Psoas muscle (tissue), 8 donors: Measurements from ENCODE around the gene MEF2B. TPM values are rescaled to one million over a fixed set of nuclear protein-coding genes. Genes with fewer than 3 reads are reported as not detected.

Experiments used
- ATAC-seq, 4 donors: fragments of 200-7000 bp; cut with Tn5 transposase; one replicate each; pipeline ENCODE4 v1.9.1; 2020; ENCODE audit warnings: moderate library complexity in 3 of 4, mild to moderate bottlenecking in 2 of 4
- DNase-seq, 2 donors: peaks; one replicate each; pipeline ENCODE4 v3.0.0-alpha.2; 2020
- H3K27ac ChIP-seq: fragments of 200-600 bp; one replicate; pipeline ENCODE4 v1.8.0; 2022
- H3K27me3 ChIP-seq, 3 donors: fragments of 200-600 bp in 1 of 3; one replicate each; pipeline versions ENCODE4 v1.6.1 to v1.8.0; 2013 to 2022; ENCODE audit warnings: low read length in 2 of 3, mild to moderate bottlenecking in 2 of 3, moderate library complexity in 1 of 3; ENCODE audit not compliant: insufficient read depth in 3 of 3
- H3K36me3 ChIP-seq, 2 donors: fragments of 200-600 bp in 1 of 2; one replicate each; pipeline versions ENCODE4 v1.6.1 to v1.8.0; 2013 to 2022; ENCODE audit warnings: low read depth in 1 of 2, mild to moderate bottlenecking in 1 of 2, moderate library complexity in 1 of 2; ENCODE audit not compliant: insufficient read depth in 1 of 2
- H3K4me1 ChIP-seq: fragments of 200-600 bp; one replicate; pipeline ENCODE4 v1.8.0; 2022
- H3K4me3 ChIP-seq: fragments of 200-600 bp; one replicate; pipeline ENCODE4 v1.8.0; 2022; ENCODE audit warnings: mild to moderate bottlenecking
- H3K9me3 ChIP-seq: fragments of 200-600 bp; one replicate; pipeline ENCODE4 v1.8.0; 2022
- CTCF ChIP-seq: fragments of 200-600 bp; IDR thresholded peaks from one replicate; pipeline ENCODE4 v1.8.0; 2022; ENCODE audit warnings: antibody characterized with exemption
- WGBS, 3 donors: extraction: QIAGEN DNeasy Blood & Tissue Kit; methylation state at CpG; one replicate each; pipeline versions ENCODE4 v1.1.6 to v1.1.7; 2013; 5-methylcytosine and 5-hydroxymethylcytosine counted together
- intact Hi-C, 2 donors: fragments of 100-400 bp; cut with DNase I; formaldehyde crosslinking; loops; one replicate each; pipeline versions ENCODE4 v1.11.0 to v1.14.2; 2022
- polyA plus RNA-seq, 3 donors: library from polyadenylated mRNA; stranded (reverse); fragments of 200-250 nt; gene quantifications; one replicate each; pipeline ENCODE4 v1.2.3, GENCODE V29; 2013
- total RNA-seq, 4 donors: library from RNA; stranded (reverse); fragmentation: NEBNext Ultra II Directional in 2 of 4; extraction: Animal tissue kit (Norgen Biotek cat#: 25700) in 2 of 4; gene quantifications; one replicate each; pipeline versions ENCODE4 v1.2.1 to v1.2.4, GENCODE V29; 2021 to 2023
- donor health status: healthy with polysubstance abuse.
- donor health status: DM: no; HTN: no; CAD: no; lungs with moderate emphysema.
- donor health status: Bipolar disorder and iron deficiency.
- donor health status: healthy.
- donor health status: DM: yes; HTN: yes; CAD: no.
- donor health status: DM: no; HTN: no; CAD: no.
- donor health status: DM: no; HTN: no; CAD: no.
- donor health status: DM: yes; HTN: yes; CAD: no.

Gene MEF2B
- total and polyA plus RNA-seq, 7 donors: 0.07 to 0.91 (median 0.56) TPM

- H3K27ac ChIP-seq: no peak overlapping the region
- 88 to 93% (median 92%) methylated on average over 10 of the region's 10 CpGs for WGBS, 3 donors
- intact Hi-C loops: no loop called here
- DNase-seq (no peak), ATAC-seq (peak in 1 of 4 donors; percentile 16)
- H3K36me3 ChIP-seq: no peaks in the 10 kb centered on the region
- no peaks in the 10 kb centered on the region for H3K27me3 ChIP-seq
- H3K4me1 ChIP-seq: no peaks in the 10 kb centered on the region
- no peak for TF ChIP-seq CTCF
- no peak overlapping the region for H3K4me3 ChIP-seq
- H3K9me3 ChIP-seq: no peaks in the 10 kb centered on the region
Observed at GRCh38 chr19:19155495-19156219, 14.4 kb downstream of the MEF2B start.

GRCh38 chr19:19154768-19155494 lies 15.1 kb downstream of the MEF2B start:
- H3K4me3 ChIP-seq: no peak overlapping the region

GRCh38 chr19:19152668-19153384 lies 17.2 kb downstream of the MEF2B start:
- no peak for TF ChIP-seq CTCF
- intact Hi-C loops: no loop called here
- Histone ChIP-seq H3K4me1 (no peaks in the 10 kb centered on the region), H3K4me3 (no peak overlapping the region), H3K36me3 (peaks cover 0 to 5% of the 10 kb centered on the region in 2 donors), H3K27ac (no peak overlapping the region), H3K9me3 (no peaks in the 10 kb centered on the region), H3K27me3 (no peaks in the 10 kb centered on the region)
- ATAC-seq (no peak), DNase-seq (no peak)
- 75 to 76% (median 76%) methylated on average over 12 to 13 of the region's 13 CpGs for WGBS, 3 donors

More at GRCh38 chr19:19154768-19155494, 15.1 kb downstream of the MEF2B start:
- no peaks in the 10 kb centered on the region for H3K36me3 ChIP-seq
- H3K4me1 ChIP-seq: no peaks in the 10 kb centered on the region
- no peak for ATAC-seq
- DNase-seq: no peak
- intact Hi-C loops: no loop called here
- WGBS, 3 donors: 93 to 95% (median 93%) methylated on average over 6 of the region's 6 CpGs
- H3K9me3 ChIP-seq: no peaks in the 10 kb centered on the region
- no peaks in the 10 kb centered on the region for H3K27me3 ChIP-seq
- no peak overlapping the region for H3K27ac ChIP-seq
- no peak for TF ChIP-seq CTCF

GRCh38 chr19:19151418-19151817 lies 18.6 kb downstream of the MEF2B start:
- Histone ChIP-seq H3K4me1 (no peaks in the 10 kb centered on the region), H3K4me3 (no peak overlapping the region), H3K36me3 (peaks cover 0 to 5% of the 10 kb centered on the region in 2 donors), H3K27me3 (no peaks in the 10 kb centered on the region), H3K27ac (no peak overlapping the region), H3K9me3 (no peaks in the 10 kb centered on the region)
- intact Hi-C loops: no loop called here
- ATAC-seq (no peak), DNase-seq (no peak)
- 68 to 77% (median 72%) methylated on average over 9 to 11 of the region's 11 CpGs for WGBS, 3 donors
- no peak for TF ChIP-seq CTCF
